EH (cell line): Measurements from ENCODE around the gene PAX4.

Experiments
- DNase-seq: peaks from one replicate; pipeline ENCODE4 v3.0.0-alpha.2; 2015; ENCODE audit warnings: low read depth

PAX4 gene, protein sequence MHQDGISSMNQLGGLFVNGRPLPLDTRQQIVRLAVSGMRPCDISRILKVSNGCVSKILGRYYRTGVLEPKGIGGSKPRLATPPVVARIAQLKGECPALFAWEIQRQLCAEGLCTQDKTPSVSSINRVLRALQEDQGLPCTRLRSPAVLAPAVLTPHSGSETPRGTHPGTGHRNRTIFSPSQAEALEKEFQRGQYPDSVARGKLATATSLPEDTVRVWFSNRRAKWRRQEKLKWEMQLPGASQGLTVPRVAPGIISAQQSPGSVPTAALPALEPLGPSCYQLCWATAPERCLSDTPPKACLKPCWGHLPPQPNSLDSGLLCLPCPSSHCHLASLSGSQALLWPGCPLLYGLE

DNA sequence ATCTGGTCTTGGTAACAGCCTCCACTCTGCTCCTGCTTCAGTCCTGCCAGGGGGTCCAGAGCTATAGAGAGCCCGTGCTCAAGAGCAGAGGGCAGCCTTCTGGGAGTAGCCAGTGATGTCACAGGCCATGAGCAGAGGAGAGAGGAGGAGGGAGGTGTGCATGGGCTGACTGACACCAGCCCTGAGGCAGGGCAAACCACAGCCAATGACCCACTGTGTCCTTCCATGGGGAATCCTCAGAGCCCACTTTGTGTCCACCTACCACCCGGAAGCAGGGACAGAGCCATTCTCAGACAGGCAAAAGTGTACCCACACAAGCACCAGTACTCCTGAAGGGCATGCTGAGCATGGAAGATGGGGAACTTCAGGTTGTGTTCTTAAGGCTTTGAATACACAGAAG, at the start of gene PAX4:
PAX4 (minus strand) TSS at position 101 of the 400 bp plus-strand sequence. CDS start 2,214 bp downstream, outside the sequence.
- DNase-seq: no peak

DNA sequence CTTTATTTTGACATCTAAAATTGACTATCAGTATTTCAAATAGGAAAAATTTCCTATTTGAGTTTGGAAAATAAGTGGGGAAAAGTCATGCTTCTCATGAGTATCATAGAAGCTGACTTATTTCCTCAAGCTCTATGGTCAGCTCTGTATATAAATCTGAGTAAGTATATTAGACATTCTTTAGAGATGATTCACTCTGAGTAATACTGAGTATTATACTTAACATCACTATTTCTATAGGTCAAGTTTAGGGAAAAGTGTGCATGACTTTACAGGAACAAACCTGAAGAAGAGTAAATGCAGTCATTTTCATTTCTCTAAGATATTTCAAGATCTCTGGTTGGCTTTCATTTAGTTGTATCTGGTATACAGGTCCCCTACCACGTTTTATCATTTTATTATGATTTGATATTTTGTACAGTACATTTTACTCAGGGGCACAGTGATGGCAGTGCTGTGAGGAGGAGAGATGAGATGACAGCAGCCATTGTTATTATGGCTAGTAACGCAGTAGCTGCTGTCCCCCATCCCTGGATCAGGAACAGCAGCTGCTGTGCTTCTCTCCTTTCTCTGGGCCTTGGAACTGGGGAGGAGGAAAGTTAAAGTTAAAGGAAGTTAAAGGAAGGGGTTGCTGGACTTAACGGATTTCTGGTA, 49.2 kb upstream of the PAX4 start:
- DNase-seq: peak; percentile 75

DNA sequence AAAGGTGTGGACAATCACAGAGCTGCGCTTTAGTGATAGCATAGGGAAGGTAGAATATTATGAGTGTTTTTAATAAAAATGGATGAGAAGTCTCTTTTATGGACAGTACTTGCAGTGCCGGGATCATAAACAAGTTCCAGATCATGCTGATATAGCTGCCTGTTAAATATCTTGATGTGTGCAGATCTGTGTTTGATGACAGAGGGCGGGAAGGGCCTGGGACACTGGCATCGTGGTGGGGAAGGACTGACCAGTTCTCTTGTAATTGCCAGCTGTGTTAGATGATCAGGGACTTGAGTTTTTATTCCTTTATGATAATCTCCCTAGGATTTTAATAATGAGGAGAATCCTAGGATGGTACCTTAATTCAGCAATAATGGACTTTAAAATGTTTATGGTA, 48.7 kb upstream of the PAX4 start:
- peak; percentile 20 for DNase-seq

DNA sequence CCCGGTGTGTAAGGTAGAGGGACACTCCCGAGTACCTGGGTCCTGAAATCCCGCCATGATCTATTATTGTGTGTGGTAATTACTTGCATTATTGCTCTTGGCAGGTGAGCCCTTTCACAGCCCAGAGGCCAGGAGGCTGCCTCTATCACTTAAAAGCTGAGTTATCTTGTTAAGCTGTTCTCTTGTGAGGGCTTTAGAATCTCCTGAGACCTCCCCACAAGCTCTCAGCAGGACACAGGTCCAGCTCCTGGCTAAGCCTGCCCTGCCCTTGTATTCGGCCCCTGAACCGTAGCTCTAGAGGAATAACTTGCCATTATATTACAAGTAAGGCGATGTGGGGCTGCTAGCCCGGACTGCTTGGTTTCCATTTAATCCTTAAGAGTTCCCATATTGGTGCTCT, 48.0 kb upstream of the PAX4 start:
- no peak for DNase-seq

DNA sequence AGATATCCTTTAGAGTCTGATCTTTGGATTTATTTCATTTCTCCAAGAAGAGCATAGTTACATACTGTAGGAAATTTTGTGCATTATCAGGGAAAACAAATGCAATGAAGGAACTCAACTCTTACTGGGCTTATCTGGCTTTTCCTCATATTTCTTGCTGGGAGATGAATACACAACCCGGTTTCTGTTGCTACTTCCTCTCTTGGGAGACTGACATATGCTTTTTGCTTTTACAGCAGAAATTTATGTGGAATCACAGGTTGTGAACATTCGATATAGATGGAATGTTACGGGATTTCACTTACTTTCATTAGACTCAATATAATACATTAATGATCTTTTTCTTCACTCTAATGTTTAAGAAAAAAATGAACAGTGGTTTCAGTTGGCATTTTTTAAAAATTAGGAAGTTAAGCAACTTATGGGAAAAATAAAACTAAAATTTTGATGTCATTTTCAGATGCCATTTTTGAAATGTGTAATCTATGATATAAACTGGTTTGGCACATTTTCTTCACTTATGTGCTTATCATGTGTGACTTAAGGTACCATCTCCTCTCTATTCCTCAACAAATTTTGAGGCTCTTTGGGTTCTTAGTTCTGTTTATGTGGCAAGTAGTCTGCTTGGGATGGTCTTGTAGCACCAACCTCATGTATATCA, 41.2 kb upstream of the PAX4 start:
- no peak for DNase-seq

DNA sequence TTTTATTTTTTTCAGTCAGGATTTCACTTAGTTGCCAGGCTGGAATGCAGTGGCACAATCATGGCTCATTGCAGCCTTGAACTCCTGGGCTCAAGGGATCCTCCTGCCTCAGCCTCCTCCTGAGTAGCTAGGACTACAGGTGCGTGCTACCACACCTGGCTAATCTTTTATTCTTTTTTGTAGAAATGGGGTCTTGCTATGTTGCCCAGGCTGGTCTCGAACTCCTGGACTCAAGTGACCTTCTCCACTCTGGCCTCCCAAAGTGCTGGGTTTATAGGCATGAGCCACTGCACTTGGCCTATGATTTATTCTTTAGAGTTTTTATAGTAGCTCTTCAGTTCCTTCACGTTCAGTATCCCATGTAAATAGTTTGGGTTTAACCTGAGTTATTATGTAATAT, 39.6 kb upstream of the PAX4 start:
- no peak for DNase-seq

DNA sequence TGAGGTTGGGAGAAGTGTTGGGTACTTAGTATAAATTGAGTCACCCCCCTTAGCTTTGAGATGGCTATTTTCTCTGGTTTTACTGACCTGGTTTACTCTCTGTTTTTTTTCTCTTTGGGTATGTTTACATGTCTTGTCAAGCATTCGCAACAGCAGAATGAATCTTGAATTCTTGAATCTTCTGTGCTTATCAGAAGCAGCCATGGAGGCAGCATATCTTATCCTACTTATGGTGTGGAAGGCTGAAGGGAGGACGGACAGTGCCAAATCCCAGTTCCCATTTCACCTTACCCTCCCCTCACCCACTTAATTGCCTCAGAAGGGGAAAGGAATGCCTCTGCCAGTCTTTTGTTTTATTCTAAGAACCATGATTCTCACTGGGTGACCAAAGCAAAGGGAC, 37.8 kb upstream of the PAX4 start:
- no peak for DNase-seq

DNA sequence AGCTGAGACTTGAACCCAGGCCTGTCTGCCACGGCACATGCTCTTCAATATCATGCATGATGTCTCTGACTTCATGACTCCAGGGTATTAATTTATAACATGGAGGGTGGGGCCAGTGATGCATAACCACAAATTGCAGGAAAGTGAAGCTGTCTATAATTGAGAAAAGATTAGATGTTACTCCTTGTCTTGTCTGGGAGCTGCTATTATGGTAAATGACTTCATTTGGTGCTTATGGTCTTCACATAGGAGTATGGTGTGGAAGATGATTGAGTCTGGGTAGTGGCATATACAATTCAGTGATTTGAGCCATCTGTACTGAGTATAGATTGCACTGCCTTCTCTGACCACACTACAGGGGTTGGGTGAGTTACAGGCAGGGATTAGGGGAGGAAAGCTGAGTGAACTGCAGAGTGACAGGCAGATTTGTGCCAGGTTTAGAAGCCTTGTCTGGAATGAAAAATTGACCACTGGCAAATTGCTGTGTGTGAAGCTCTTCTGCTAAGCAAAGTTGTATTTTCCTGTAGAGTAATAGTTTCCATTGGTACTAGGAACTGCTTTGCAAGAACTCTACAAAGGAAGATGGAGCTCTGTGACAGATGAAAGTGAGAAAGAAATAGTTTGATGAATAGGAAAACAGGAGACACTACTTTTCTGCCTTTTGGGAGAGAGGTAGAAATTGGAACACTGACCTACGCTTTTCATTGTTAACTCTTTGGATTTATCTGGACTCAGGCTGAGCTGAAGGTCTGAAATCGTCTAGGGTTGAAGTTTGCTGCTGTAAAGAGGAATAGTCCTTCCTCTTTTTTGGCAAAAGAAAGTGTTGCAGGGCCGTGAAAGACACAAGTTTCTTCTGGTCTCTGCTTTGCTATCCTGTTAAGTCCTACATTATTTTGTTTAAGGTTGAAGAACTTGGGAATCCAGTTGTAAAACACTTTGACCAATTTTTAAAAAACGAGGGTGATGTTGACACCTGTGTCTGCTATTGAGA, 36.8 kb upstream of the PAX4 start:
- DNase-seq: peak; percentile 24

DNA sequence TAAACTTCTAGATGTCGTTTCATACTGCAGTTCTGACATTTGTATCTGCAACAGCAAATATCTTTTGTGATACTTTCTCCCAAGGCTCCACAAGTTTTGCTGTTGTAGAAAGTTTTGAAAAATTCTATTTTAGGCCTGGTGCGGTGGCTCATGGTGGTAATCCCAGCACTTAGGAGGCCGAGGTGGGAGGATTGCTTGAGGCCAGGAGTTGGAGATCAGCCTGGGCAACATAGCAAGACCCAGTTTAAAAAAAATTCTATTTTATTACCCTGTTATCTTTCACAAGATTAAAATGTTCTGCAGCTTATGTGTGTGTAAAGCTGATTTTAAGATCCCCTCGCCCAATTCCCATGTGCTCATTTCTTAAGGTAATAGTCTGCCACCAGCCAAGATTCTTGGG, 35.5 kb upstream of the PAX4 start:
- DNase-seq: no peak

DNA sequence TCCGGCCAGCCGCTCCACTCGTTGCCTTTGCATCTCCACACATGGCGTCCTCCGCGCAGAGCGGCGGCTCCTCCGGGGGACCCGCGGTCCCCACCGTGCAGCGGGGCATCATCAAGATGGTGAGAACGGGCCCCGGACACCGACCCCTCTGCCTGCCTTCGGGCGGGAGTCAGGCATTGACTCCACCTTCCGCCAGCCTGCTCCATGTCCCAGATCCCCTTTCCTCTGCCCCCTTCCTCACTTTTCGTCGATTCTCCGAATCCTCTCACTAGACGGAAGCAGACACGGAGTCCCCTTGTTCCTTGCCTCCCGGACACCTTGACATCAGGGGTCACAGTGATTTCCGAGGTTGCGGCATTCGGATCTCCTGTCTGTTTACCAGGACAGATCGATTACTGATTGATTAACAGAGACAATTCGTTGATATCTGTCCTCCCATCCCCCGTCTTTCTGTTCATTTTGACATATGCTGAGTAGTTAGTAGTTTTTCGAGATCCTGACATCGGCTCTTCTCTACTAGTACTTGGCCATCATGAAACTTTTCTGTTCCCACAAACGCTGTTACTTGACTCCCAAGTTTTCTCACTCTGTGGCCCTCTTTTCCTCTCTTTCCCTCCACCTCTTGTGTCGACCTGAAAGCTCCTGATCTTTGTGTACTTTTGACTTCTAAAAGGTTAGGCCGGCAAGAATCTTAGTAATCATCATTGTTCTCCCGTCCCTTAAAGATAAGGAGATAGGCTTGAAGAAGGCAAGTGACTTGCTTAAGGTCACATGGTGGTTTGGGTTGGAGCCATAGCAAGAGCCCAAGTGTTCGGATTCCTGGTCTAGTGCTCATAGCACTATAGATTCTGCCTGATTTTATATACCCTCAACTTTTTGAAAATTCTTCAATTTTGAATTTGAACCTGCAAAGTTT, 34.6 kb upstream of the PAX4 start:
- peak; percentile 65 for DNase-seq

DNA sequence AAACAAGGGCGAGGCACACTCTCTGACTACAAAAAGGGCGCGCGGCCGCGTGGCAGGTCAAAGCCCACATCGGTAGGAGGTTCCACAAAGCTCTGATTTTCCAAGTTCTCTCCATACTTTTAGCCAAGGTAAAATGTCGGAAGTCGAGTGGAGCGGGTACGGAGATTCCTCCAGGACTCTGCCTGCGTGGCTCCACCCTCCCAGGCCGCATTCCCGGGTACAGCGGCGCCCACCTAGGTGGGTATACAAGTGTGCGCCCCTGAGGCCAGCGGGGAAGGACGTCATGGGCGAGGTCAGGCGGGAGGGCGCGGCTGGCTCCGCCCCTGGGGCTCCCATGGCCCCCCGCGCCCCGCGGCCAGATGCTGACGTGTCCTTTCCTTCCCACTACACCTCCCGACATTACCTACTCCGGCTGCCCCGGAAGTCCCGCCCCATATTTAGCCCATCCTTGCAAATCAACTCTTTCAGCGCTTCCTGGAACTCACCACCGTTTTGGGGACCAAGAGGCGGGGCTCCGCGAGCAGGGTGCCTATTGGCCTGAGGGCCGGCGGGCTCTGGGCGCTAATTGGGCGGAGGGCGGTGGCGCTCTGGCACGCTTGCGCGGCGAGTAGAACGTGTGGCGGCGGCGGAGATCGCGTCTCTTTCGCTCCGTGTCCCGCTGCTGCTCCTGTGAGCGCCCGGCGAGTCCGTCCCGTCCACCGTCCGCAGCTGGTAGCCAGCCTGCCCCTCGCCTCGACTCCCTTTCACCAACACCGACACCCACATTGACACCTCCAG, 33.8 kb upstream of the PAX4 start, which contains the start of gene SND1:
SND1 (plus strand) TSS at position 639 of the 777 bp plus-strand sequence. CDS start 180 bp downstream, outside the sequence.
- peak; percentile 100 for DNase-seq

DNA sequence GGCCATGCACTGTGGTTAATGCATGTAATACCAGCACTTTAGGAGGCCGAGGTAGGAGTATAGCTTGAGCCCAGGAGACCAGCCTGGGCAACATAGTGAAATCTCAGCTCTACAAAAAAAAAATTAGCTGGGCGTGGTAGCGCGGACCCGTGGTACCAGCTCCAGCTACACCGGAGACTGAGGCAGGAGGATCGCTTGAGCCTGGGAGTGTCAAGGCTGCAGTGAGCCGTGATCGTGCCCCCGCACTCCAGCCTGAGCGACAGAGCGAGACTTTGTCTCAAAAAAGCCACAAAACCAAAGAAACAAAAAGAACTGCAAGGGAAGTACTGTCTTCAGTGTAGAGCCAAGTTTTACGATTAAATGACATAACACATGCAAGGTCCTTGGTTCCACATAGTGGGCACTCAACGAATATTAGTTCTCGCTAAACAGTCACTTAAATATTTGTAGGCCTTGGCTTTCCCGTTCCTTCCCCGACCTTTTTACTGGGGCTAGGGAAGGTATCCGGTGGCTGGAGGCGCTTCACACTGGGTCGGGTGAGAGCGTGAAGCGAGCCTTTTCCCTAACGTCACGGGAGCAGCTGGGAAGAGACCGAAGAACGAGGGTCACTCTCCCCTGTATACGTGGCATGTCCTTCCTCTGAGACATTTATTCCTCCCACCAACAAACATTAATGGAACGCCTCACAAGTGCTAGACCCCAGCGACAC, 33.1 kb upstream of the PAX4 start:
- DNase-seq: no peak

DNA sequence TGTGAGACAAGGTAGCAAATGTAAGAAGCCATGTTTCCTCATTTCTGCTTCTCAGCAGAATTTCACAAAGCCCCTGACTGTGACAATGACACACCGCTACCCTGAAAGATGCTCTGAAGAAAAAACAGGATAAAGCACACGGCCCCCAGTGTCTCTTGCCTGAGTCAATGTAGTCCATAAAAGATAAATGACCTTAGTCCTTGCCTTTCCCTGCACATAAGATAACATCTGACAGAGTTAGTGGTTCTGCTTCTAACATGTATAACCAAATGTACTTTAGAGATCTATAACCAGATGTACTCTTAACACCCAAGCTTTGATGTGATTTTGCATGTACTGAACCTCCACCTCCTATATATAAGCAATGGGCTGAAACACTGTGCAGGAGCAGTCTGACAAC, 31.0 kb upstream of the PAX4 start:
- no peak for DNase-seq

DNA sequence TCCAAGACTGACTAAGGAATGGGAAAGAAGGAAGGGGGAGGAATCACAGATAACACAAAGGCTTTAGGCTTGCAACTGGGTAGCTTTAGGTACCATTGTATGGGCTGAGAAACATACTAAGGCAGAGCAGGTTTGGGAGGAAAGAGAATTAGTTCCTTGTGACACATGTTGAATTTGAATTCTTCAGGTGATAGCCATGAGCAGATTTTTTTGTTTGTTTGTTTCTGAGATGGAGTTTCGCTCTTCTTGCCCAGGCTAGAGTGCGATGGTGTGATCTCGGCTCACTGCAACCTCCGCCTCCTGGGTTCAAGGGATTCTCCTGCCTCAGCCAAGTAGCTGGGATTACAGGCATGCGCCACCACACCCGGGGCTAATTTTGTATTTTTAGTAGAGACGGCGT, 29.7 kb upstream of the PAX4 start:
- no peak for DNase-seq

DNA sequence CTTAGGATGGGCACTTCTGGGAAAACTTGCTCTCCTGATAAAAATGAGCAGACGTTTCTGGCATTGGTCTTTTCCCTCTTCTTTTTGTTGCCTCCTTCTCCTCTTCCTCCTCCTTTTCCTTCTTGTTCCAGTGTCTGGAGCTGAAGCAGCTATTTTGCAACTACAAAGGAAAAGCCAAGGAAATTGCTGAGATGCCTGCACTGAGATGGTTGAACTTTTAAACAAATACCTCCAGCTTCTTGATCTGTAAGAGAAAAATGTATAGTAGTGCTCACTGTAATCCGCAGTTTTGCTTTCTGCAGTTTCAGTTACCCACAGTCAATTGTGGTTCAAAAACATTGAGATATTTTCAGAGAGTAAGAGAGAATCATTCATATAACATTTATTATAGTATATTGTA, 26.5 kb upstream of the PAX4 start:
- peak; percentile 36 for DNase-seq

DNA sequence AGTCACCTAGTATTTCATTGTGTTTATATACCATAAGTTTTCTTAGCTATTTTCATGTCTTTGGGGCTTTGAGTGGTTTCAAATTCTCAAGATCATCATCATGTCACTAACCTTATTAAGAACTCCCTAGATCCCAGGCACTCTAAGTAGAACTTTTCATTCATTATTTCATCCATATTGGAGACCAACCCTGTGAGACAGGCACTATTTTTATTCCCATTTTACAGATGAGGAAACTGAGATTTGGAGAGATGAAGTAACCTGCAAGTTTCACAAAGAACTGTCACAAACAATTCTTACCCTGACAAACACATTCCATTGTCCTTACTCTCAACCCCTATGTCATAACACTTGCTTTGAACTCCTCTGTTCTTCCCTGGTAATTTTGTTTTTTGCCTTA, 20.3 kb upstream of the PAX4 start:
- DNase-seq: no peak

DNA sequence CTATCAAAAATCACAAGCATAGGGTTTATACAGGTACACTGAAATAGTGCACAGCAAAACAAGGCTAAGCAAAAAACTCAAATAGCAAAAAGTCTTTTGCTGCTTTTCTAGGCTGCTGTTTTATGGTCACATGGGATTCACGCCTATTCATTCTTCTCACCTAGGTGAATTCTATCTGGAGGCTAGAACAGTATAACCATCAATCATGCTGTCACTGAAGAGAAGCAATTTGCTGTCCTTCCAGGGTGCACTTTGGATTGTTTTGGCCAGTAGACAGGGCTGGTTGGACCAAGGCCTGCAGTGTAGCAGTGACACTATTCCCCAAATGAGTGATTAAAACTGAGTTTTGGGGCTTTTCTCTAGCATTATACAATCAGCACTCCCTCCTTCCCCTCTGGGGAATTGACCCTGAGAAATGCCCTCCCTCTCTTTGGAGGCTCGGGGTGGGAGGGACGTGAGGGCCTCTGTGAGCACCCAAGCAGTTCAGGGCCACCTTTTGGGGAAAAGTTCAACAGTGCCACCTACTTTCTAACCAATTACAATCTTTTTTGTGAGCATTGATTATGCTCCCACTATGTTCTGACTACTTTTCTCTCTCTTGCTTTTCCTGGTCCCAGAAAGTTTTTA, 17.8 kb upstream of the PAX4 start:
- no peak for DNase-seq

DNA sequence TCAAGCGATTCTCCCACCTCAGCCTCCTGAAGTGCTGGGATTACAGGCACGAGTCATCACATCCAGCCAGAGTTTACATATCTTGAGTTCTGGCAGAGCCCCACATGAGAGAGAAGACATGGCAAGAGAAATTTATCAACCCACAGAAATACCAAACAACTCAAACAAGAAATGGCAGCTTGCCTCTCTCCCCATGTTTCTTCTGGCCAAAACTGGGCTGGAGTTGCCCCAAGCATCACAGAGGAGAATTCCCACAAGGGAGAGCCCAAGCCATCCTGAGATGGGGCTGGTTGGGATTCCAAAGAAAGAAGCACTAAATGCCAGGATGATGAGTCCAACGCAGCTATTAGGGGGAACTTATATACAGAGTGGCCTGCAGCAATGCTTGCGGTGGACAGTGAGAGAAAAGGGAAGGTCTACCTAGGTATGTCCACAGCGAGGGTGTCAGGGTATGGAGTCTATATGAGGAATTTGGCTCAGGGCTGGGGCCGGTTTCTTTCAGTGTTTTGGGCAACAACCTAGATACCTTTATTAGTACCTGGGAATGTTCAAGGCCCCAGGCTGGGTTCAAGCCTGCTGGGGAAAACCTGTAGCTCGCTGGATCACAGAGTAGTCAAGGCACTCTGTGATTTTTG, 14.5 kb upstream of the PAX4 start:
- peak; percentile 98 for DNase-seq
